Measurements from ENCODE around the gene TEX261. TPM values are rescaled to one million over a fixed set of nuclear protein-coding genes. Genes with fewer than 3 reads are reported as not detected.

Gene TEX261
- total RNA-seq, 1 donor from 2014 or later, result 11.0 TPM

DNA sequence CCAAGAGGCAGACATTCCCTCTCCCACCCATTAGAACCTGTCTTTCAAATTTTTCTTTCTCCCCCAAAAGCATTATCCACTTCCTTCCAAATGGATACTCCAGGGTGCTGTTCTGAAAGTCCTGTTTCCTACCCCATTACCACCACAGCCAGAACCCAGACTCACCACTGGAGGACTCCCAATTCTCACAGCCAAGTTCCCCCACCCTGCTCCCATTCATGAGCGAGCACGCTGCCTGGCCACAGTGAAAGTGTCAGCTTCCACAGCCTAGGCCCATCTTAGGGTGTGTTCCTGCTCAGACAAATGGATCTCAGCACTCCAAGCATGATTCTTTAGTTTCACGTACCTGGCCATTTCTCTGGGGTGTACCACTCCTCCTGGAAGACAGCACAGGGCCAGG, 20.1 kb downstream of the TEX261 start:
- H3K36me3 ChIP-seq (ENCODE audit: control insufficient read depth in 3 of 3, insufficient read depth in 3 of 3, low read length in 3 of 3), result peaks cover 0 to 1% (median 0%) of the 10 kb centered on the region in 3 donors
- H3K27ac ChIP-seq (ENCODE audit: low read depth, low read length), result no peak overlapping the region
- no peaks in the 10 kb centered on the region for H3K9me3 ChIP-seq (ENCODE audit: control insufficient read depth in 3 of 3, low read length in 3 of 3)
- H3K27me3 ChIP-seq (ENCODE audit: control insufficient read depth in 3 of 3, insufficient read depth in 3 of 3, low read length in 3 of 3), result peaks cover 0 to 2% (median 0%) of the 10 kb centered on the region in 3 donors
- H3K9ac ChIP-seq (ENCODE audit: low read depth in 1 of 3, low read length in 3 of 3), result no peak overlapping the region
- H3K4me1 ChIP-seq (ENCODE audit: control insufficient read depth in 3 of 3, insufficient read depth in 3 of 3, low read length in 3 of 3), result peaks cover 3 to 14% (median 7%) of the 10 kb centered on the region in 3 donors
- H3K4me3 ChIP-seq (ENCODE audit: low read length in 3 of 3), result no peak overlapping the region

DNA sequence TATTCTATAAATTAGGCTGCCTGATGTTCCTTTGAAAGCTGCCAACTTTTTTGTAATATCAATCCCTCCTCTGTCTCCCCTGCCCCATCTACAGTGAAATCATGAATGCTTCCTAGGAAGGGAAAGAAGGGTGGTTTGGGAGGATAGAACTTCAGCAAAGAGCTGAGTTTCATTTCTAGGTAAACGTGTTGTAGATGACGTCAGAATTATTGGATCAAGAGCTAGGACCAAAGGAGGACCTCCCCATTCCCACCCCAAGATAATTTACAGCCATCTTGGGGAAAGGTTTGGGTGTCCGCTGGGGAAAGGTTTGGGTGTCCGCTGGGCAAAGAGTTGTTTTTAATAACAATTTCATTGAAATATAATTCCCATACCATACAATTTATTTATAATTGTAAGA, 27.5 kb downstream of the TEX261 start:
- no peak overlapping the region for H3K27ac ChIP-seq (ENCODE audit: low read depth, low read length)
- H3K27me3 ChIP-seq (ENCODE audit: control insufficient read depth in 3 of 3, insufficient read depth in 3 of 3, low read length in 3 of 3), result peaks cover 18 to 29% (median 22%) of the 10 kb centered on the region in 3 donors
- H3K9ac ChIP-seq (ENCODE audit: low read depth in 1 of 3, low read length in 3 of 3), result no peak overlapping the region
- H3K4me3 ChIP-seq (ENCODE audit: low read length in 3 of 3), result no peak overlapping the region
- H3K36me3 ChIP-seq (ENCODE audit: control insufficient read depth in 3 of 3, insufficient read depth in 3 of 3, low read length in 3 of 3), result no peaks in the 10 kb centered on the region
- peaks cover 2 to 6% (median 4%) of the 10 kb centered on the region in 3 donors for H3K4me1 ChIP-seq (ENCODE audit: control insufficient read depth in 3 of 3, insufficient read depth in 3 of 3, low read length in 3 of 3)
- no peaks in the 10 kb centered on the region for H3K9me3 ChIP-seq (ENCODE audit: control insufficient read depth in 3 of 3, low read length in 3 of 3)

DNA sequence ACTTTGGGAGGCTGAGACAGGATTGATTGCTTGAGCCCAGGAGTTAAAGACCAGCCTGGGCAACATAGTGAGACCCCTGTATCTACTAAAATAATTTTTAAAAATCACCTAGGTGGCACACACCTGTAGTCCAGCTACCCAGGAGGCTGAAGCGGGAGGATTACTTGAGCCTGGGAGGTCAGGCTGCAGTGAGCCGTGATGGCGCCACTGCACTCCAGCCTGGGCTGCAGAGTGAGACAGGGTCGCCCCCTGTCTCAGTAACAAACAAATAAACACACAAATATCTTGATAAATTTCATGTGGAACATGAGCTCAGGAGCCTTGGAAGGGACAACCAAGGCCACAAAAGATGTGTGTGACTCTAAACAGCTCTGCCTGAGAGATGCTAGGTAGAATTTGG, 28.0 kb downstream of the TEX261 start:
- Histone ChIP-seq H3K27me3 (ENCODE audit: control insufficient read depth in 3 of 3, insufficient read depth in 3 of 3, low read length in 3 of 3) (peaks cover 18 to 32% (median 22%) of the 10 kb centered on the region in 3 donors), H3K9ac (ENCODE audit: low read depth in 1 of 3, low read length in 3 of 3) (no peak overlapping the region), H3K4me1 (ENCODE audit: control insufficient read depth in 3 of 3, insufficient read depth in 3 of 3, low read length in 3 of 3) (peaks cover 2 to 6% (median 4%) of the 10 kb centered on the region in 3 donors)

DNA sequence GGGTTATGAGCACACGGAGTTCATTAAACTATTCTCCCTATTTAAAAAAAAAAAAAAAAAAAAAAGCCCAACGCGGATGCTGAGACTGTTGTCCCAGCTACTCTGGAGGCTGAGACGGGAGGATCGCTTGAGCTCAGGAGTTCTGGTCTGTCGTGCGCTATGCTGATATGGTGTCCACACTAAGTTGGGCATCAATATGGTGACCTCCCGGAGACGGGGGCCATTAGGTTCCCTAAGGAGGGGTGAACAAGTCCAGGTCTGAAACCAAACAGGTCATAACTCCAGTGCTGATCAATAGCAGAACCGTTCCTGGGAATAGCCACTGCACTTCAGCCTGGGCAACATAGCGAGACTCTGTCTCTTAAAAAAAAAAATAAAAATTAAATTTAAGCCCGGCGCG, 29.2 kb downstream of the TEX261 start:
- Histone ChIP-seq H3K27me3 (ENCODE audit: control insufficient read depth in 3 of 3, insufficient read depth in 3 of 3, low read length in 3 of 3) (peaks cover 22 to 38% (median 23%) of the 10 kb centered on the region in 3 donors), H3K9me3 (ENCODE audit: control insufficient read depth in 3 of 3, low read length in 3 of 3) (no peaks in the 10 kb centered on the region), H3K4me1 (ENCODE audit: control insufficient read depth in 3 of 3, insufficient read depth in 3 of 3, low read length in 3 of 3) (peaks cover 2 to 6% (median 4%) of the 10 kb centered on the region in 3 donors), H3K36me3 (ENCODE audit: control insufficient read depth in 3 of 3, insufficient read depth in 3 of 3, low read length in 3 of 3) (no peaks in the 10 kb centered on the region), H3K27ac (ENCODE audit: low read depth, low read length) (no peak overlapping the region), H3K9ac (ENCODE audit: low read depth in 1 of 3, low read length in 3 of 3) (no peak overlapping the region), H3K4me3 (ENCODE audit: low read length in 3 of 3) (no peak overlapping the region)

More for the DNA sequence above, 28.0 kb downstream of the TEX261 start:
- Histone ChIP-seq H3K27ac (ENCODE audit: low read depth, low read length) (no peak overlapping the region), H3K9me3 (ENCODE audit: control insufficient read depth in 3 of 3, low read length in 3 of 3) (no peaks in the 10 kb centered on the region), H3K4me3 (ENCODE audit: low read length in 3 of 3) (no peak overlapping the region), H3K36me3 (ENCODE audit: control insufficient read depth in 3 of 3, insufficient read depth in 3 of 3, low read length in 3 of 3) (no peaks in the 10 kb centered on the region)

DNA sequence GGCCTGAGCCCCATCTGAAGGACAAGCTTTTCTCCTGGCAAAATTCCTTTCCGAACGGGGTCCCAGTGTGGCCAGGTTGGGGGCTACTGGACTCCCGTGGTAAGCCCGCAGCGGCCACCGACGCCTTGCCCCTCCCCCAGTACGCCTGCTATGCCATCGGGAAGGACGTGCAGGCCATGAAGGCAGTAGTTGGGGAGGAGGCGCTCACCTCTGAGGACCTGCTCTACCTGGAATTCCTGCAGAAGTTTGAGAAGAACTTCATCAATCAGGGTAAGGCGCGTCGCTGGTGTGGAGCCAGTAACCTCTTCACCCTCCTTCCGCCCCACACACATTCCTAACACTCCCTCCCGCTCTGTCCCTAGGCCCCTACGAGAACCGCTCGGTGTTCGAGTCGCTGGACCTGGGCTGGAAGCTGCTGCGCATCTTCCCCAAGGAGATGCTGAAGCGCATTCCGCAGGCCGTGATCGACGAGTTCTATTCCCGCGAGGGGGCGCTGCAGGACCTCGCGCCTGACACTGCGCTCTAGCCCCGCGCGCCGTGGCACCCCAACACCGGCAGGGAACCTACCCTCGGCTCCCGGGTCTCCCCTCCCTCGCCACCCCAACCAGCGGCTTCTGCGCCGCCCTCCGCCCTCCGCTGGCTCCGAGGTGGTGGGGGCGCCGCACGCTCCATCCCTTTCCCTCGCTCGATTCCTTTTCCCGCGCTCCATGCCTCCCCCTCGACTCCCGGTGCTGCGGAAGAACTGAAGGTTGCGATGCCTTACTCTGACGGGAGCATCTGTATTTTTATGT, 29.9 kb downstream of the TEX261 start:
- Histone ChIP-seq H3K27me3 (ENCODE audit: control insufficient read depth in 3 of 3, insufficient read depth in 3 of 3, low read length in 3 of 3) (peaks cover 22 to 44% (median 27%) of the 10 kb centered on the region in 3 donors), H3K9ac (ENCODE audit: low read depth in 1 of 3, low read length in 3 of 3) (peak overlapping the region in 1 of 3 donors; percentile 25)

DNA sequence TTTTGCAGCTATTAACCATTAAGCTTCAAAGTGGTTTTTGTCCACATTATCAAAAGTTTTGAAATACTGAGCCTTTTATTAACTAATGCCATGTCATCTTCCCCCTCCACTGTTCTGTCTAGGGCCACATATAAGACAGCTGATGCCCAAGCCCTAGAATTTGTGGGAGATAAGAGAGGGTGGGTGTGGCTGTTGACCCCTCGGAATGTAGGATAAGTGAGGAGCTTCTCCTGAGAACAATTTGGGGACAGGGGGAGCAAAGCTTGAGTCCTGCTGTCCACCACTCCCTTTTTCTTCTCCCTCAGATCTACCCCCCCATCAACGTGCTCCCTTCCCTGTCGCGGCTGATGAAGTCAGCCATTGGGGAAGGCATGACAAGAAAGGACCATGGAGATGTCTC, 30.5 kb downstream of the TEX261 start:
- Histone ChIP-seq H3K36me3 (ENCODE audit: control insufficient read depth in 3 of 3, insufficient read depth in 3 of 3, low read length in 3 of 3) (no peaks in the 10 kb centered on the region), H3K9me3 (ENCODE audit: control insufficient read depth in 3 of 3, low read length in 3 of 3) (no peaks in the 10 kb centered on the region), H3K4me3 (ENCODE audit: low read length in 3 of 3) (no peak overlapping the region), H3K9ac (ENCODE audit: low read depth in 1 of 3, low read length in 3 of 3) (no peak overlapping the region), H3K27ac (ENCODE audit: low read depth, low read length) (no peak overlapping the region), H3K4me1 (ENCODE audit: control insufficient read depth in 3 of 3, insufficient read depth in 3 of 3, low read length in 3 of 3) (peaks cover 2 to 6% (median 4%) of the 10 kb centered on the region in 3 donors), H3K27me3 (ENCODE audit: control insufficient read depth in 3 of 3, insufficient read depth in 3 of 3, low read length in 3 of 3) (peaks cover 22 to 44% (median 27%) of the 10 kb centered on the region in 3 donors)

More for the DNA sequence above, 29.9 kb downstream of the TEX261 start:
- Histone ChIP-seq H3K4me1 (ENCODE audit: control insufficient read depth in 3 of 3, insufficient read depth in 3 of 3, low read length in 3 of 3) (peaks cover 2 to 6% (median 4%) of the 10 kb centered on the region in 3 donors), H3K9me3 (ENCODE audit: control insufficient read depth in 3 of 3, low read length in 3 of 3) (no peaks in the 10 kb centered on the region), H3K36me3 (ENCODE audit: control insufficient read depth in 3 of 3, insufficient read depth in 3 of 3, low read length in 3 of 3) (no peaks in the 10 kb centered on the region), H3K4me3 (ENCODE audit: low read length in 3 of 3) (peak overlapping the region; percentile 49 to 60 (median 54)), H3K27ac (ENCODE audit: low read depth, low read length) (no peak overlapping the region)

DNA sequence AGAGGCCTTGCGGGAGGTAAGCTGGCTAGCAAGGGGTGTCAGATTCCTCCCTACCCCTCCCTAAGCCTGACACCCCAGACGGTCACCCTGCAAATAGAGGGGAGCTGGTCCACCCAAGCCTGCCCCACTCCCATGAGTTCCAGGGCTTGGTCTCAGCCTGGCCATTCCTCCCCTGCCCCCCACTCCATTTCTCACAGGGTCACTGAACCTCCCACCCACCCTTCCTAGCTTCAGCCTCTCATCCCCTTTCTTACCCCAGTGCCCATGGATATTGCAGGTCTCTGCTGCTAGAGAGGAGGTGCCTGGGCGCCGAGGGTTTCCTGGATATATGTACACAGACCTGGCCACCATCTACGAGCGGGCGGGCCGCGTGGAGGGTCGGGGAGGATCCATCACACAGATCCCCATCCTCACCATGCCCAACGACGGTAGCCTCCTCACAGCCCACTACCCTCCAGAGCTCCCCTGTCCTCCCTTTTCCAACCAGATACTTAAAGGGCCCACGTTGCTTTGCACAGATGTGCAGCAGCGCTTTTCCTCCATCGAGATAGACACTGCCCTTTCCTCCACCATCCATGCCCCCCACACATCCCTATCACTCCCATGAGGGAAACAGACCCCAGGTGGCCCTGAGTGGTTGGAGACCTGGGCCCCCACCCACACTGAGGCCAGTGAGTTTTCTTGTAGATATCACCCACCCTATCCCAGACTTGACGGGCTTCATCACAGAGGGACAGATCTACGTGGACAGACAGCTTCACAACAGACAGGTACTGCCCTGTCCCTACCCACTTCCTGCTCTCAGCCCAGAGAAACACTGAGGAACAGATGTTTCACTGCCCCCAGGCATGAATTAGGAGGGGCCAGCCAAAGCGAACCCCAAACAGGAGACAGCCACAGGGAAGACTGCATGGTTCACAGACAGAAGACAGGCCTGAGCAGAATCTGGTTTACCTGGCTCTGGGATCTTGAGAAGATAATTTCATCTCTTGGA, 31.5 kb downstream of the TEX261 start:
- Histone ChIP-seq H3K4me1 (ENCODE audit: control insufficient read depth in 3 of 3, insufficient read depth in 3 of 3, low read length in 3 of 3) (peaks cover 2 to 6% (median 4%) of the 10 kb centered on the region in 3 donors), H3K4me3 (ENCODE audit: low read length in 3 of 3) (no peak overlapping the region), H3K27me3 (ENCODE audit: control insufficient read depth in 3 of 3, insufficient read depth in 3 of 3, low read length in 3 of 3) (peaks cover 22 to 49% (median 32%) of the 10 kb centered on the region in 3 donors), H3K27ac (ENCODE audit: low read depth, low read length) (no peak overlapping the region), H3K36me3 (ENCODE audit: control insufficient read depth in 3 of 3, insufficient read depth in 3 of 3, low read length in 3 of 3) (no peaks in the 10 kb centered on the region), H3K9me3 (ENCODE audit: control insufficient read depth in 3 of 3, low read length in 3 of 3) (no peaks in the 10 kb centered on the region), H3K9ac (ENCODE audit: low read depth in 1 of 3, low read length in 3 of 3) (no peak overlapping the region)

DNA sequence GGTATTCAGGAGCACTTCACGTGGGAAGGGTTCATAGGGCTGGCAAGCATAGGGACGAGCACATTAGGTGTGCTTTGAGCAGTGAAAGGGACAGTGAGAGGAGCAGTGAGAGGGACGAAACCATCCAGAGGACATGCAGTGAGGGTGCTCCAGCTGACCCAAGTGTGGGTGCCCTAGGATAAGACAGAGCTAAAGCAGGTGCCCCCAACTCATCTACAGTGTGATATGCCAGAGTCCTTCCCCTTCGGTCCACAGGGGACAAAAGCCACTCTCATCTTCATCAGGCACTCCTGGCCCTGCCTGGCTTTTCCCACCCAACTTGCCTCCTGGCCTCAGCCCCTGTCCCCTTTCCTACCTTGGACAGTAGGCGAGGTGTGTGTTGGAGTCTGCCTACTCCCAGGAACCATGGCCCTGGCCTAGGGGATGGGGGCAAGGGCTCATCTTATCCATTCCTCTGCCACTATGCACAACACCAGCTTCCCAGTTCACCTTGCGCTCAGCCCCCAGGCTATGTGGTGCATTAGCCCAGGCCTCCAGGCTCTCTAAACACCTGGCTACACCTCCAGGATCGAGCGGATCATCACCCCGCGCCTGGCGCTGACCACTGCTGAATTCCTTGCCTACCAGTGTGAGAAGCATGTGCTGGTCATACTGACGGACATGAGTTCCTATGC, 32.3 kb downstream of the TEX261 start:
- H3K4me1 ChIP-seq (ENCODE audit: control insufficient read depth in 3 of 3, insufficient read depth in 3 of 3, low read length in 3 of 3), result peaks cover 2 to 6% (median 4%) of the 10 kb centered on the region in 3 donors
- H3K36me3 ChIP-seq (ENCODE audit: control insufficient read depth in 3 of 3, insufficient read depth in 3 of 3, low read length in 3 of 3), result no peaks in the 10 kb centered on the region
- peaks cover 22 to 53% (median 34%) of the 10 kb centered on the region in 3 donors for H3K27me3 ChIP-seq (ENCODE audit: control insufficient read depth in 3 of 3, insufficient read depth in 3 of 3, low read length in 3 of 3)
- H3K9ac ChIP-seq (ENCODE audit: low read depth in 1 of 3, low read length in 3 of 3), result no peak overlapping the region
- no peak overlapping the region for H3K27ac ChIP-seq (ENCODE audit: low read depth, low read length)
- no peak overlapping the region for H3K4me3 ChIP-seq (ENCODE audit: low read length in 3 of 3)
- no peaks in the 10 kb centered on the region for H3K9me3 ChIP-seq (ENCODE audit: control insufficient read depth in 3 of 3, low read length in 3 of 3)

DNA sequence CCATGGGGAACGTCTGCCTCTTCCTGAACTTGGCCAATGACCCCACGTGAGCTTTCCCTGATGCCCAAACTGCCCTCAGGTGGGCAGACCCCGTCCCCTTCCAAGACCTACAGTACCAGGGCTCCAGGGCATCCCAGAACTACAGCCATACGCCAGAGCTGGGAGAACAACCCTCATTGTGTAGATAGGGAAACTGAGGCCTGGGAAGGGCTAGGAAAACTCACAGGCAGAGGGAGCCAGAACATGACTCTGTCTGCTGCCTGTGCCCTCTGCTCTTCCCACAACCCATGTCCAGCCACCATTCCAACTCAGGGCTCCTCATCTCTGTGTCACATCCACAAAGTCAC, 33.1 kb downstream of the TEX261 start:
- Histone ChIP-seq H3K9me3 (ENCODE audit: control insufficient read depth in 3 of 3, low read length in 3 of 3) (no peaks in the 10 kb centered on the region), H3K4me1 (ENCODE audit: control insufficient read depth in 3 of 3, insufficient read depth in 3 of 3, low read length in 3 of 3) (peaks cover 2 to 6% (median 4%) of the 10 kb centered on the region in 3 donors), H3K27me3 (ENCODE audit: control insufficient read depth in 3 of 3, insufficient read depth in 3 of 3, low read length in 3 of 3) (peaks cover 22 to 53% (median 34%) of the 10 kb centered on the region in 3 donors), H3K4me3 (ENCODE audit: low read length in 3 of 3) (no peak overlapping the region), H3K9ac (ENCODE audit: low read depth in 1 of 3, low read length in 3 of 3) (no peak overlapping the region), H3K36me3 (ENCODE audit: control insufficient read depth in 3 of 3, insufficient read depth in 3 of 3, low read length in 3 of 3) (no peaks in the 10 kb centered on the region), H3K27ac (ENCODE audit: low read depth, low read length) (no peak overlapping the region)

All from skeletal muscle tissue (tissue), 4 donors.